Activated B cell treated with CpG ODN at 0.5 μM for 24 hours (primary cell): ENCODE measurements around the gene DOCK2. TPM values are rescaled to one million over a fixed set of nuclear protein-coding genes. Genes with fewer than 3 reads are reported as not detected.

Source experiments
- ATAC-seq: fragments of 200-7000 bp; cut with Tn5 transposase; one replicate; pipeline ENCODE4 v1.10.0; 2021; ENCODE audit warnings: low read depth, mild to moderate bottlenecking, moderate library complexity
- CTCF ChIA-PET: fragments of 350-600 bp; sonication (Branson Sonifier 250); formaldehyde crosslinking; loops from one replicate; lab custom pipeline; 2021; ENCODE audit warnings: antibody characterized with exemption; lab: Charles Lee
- POLR2A ChIA-PET: fragments of 350-600 bp; sonication (Branson Sonifier 250); formaldehyde crosslinking; loops from one replicate; lab custom pipeline; 2021; ENCODE audit warnings: antibody characterized with exemption; lab: Charles Lee
- DNase-seq: peaks from one replicate; pipeline ENCODE4 v3.0.0; 2022
- H3K27ac Mint-ChIP-seq: one replicate; pipeline ENCODE4 v1.8.0; 2020; ENCODE audit warnings: mixed read lengths
- H3K27me3 Mint-ChIP-seq: one replicate; pipeline ENCODE4 v1.8.0; 2021; ENCODE audit warnings: mixed read lengths
- H3K36me3 Mint-ChIP-seq: one replicate; pipeline ENCODE4 v1.8.0; 2021; ENCODE audit warnings: low read depth, mixed read lengths
- H3K4me1 Mint-ChIP-seq: one replicate; pipeline ENCODE4 v1.8.0; 2021; ENCODE audit warnings: mixed read lengths
- H3K4me3 Mint-ChIP-seq: one replicate; pipeline ENCODE4 v1.8.0; 2020; ENCODE audit warnings: mild to moderate bottlenecking, mixed read lengths
- H3K9me3 Mint-ChIP-seq: one replicate; pipeline ENCODE4 v1.8.0; 2020; ENCODE audit warnings: mixed read lengths
- CTCF ChIP-seq: fragments of 200-600 bp; IDR thresholded peaks from one replicate; pipeline ENCODE4 v1.8.0; 2022; ENCODE audit warnings: antibody characterized with exemption, mild to moderate bottlenecking
- intact Hi-C: fragments of 100-400 bp; cut with micrococcal nuclease; formaldehyde crosslinking; loops from one replicate; pipeline ENCODE4 v1.15.1; 2024
- total RNA-seq: library from RNA; stranded (reverse); gene quantifications from 2 replicates; pipeline ENCODE4 v1.2.3, GENCODE V29; 2022

The DOCK2 gene
- total RNA-seq, 1 donor from 2014 or later, result 344 TPM

GRCh38 chr5:169703813-169704212, 66.7 kb downstream of the DOCK2 start:
- ChIA-PET POLR2A (no interaction called here), CTCF (interaction anchor here (3.5 kb wide), 1 partner anchor 277 kb away, joined by 11 read pairs; the partner anchor contains the start of gene INSYN2B)
- TF ChIP-seq CTCF, result no peak
- Mint-ChIP-seq H3K4me1 (peaks cover 56% of the 10 kb centered on the region), H3K27me3 (no peaks in the 10 kb centered on the region), H3K27ac (peak overlapping the region; percentile 81), H3K4me3 (no peak overlapping the region), H3K9me3 (no peaks in the 10 kb centered on the region), H3K36me3 (peaks cover 89% of the 10 kb centered on the region)
- ATAC-seq (no peak), DNase-seq (no peak)
- intact Hi-C loops, result loop anchor here (1.0 to 5.0 kb wide), 4 partner anchors 47 to 276 kb away; partner anchors contain the start of genes DOCK2 and INSYN2B

GRCh38 chr5:169705322-169705721, 68.2 kb downstream of the DOCK2 start:
- Mint-ChIP-seq H3K27me3 (no peaks in the 10 kb centered on the region), H3K4me1 (peaks cover 56% of the 10 kb centered on the region), H3K36me3 (peaks cover 91% of the 10 kb centered on the region), H3K27ac (peak overlapping the region; percentile 68), H3K4me3 (peak overlapping the region; percentile 2), H3K9me3 (no peaks in the 10 kb centered on the region)
- intact Hi-C loops, result loop anchor here (5.0 kb wide), 1 partner anchor 42 kb away; no protein-coding TSS in a partner anchor
- CTCF ChIA-PET, result no interaction called here
- TF ChIP-seq CTCF, result no peak
- POLR2A ChIA-PET, result interaction anchor here (0.5 kb wide), 1 partner anchor 122 kb away, joined by 8 read pairs; the partner anchor contains the start of gene SPDL1
- DNase-seq, result no peak
- peak; percentile 15 for ATAC-seq

GRCh38 chr5:169706071-169706470, 69.0 kb downstream of the DOCK2 start:
- POLR2A ChIA-PET, result interaction anchor here (0.5 kb wide), 1 partner anchor 123 kb away, joined by 8 read pairs; the partner anchor contains the start of gene SPDL1
- intact Hi-C loops, result loop anchor here (5.0 kb wide), 1 partner anchor 41 kb away; no protein-coding TSS in a partner anchor
- TF ChIP-seq CTCF, result no peak
- CTCF ChIA-PET, result no interaction called here
- Mint-ChIP-seq H3K27me3 (no peaks in the 10 kb centered on the region), H3K4me1 (peaks cover 56% of the 10 kb centered on the region), H3K4me3 (no peak overlapping the region), H3K36me3 (peaks cover 92% of the 10 kb centered on the region), H3K9me3 (no peaks in the 10 kb centered on the region), H3K27ac (peak overlapping the region; percentile 75)
- ATAC-seq, result no peak
- DNase-seq, result no peak

GRCh38 chr5:169706758-169707450, 69.8 kb downstream of the DOCK2 start:
- no peak for TF ChIP-seq CTCF
- Mint-ChIP-seq H3K4me1 (peaks cover 53% of the 10 kb centered on the region), H3K4me3 (no peak overlapping the region), H3K36me3 (peaks cover 91% of the 10 kb centered on the region), H3K27ac (peak overlapping the region; percentile 75), H3K9me3 (no peaks in the 10 kb centered on the region), H3K27me3 (no peaks in the 10 kb centered on the region)
- ATAC-seq (no peak), DNase-seq (no peak)
- intact Hi-C loops, result loop anchor here (5.0 kb wide), 1 partner anchor 40 kb away; no protein-coding TSS in a partner anchor
- ChIA-PET CTCF (no interaction called here), POLR2A (interaction anchor here (0.6 kb wide), 1 partner anchor 17 kb away, joined by 3 read pairs; no protein-coding TSS in a partner anchor)

GRCh38 chr5:169707686-169708085, 70.6 kb downstream of the DOCK2 start:
- H3K4me1 Mint-ChIP-seq, result peaks cover 45% of the 10 kb centered on the region
- CTCF ChIA-PET, result no interaction called here
- POLR2A ChIA-PET, result no interaction called here
- H3K9me3 Mint-ChIP-seq, result no peaks in the 10 kb centered on the region
- H3K27me3 Mint-ChIP-seq, result no peaks in the 10 kb centered on the region
- intact Hi-C loops, result loop anchor here (5.0 kb wide), 1 partner anchor 40 kb away; no protein-coding TSS in a partner anchor
- no peak for DNase-seq
- H3K4me3 Mint-ChIP-seq, result no peak overlapping the region
- TF ChIP-seq CTCF, result no peak
- no peak overlapping the region for H3K27ac Mint-ChIP-seq
- H3K36me3 Mint-ChIP-seq, result peaks cover 91% of the 10 kb centered on the region
- ATAC-seq, result no peak
